CD4-positive, alpha-beta T cell (primary cell): ENCODE results near the gene ANKRD33. TPM values are rescaled to one million over a fixed set of nuclear protein-coding genes. Genes with fewer than 3 reads are reported as not detected.
A peak's percentile ranks its signal among the peaks of the same experiment; 100 is the strongest.

Source experiments
- ATAC-seq: fragments of 200-7000 bp; cut with Tn5 transposase; one replicate; pipeline ENCODE4 v1.10.0; 2022; ENCODE audit warnings: mild to moderate bottlenecking; ENCODE audit not compliant: poor library complexity
- CTCF ChIA-PET: fragments of 350-600 bp; sonication (Branson Sonifier 250); formaldehyde crosslinking; loops from one replicate; lab custom pipeline; 2021; ENCODE audit warnings: antibody characterized with exemption, inconsistent platforms; lab: Charles Lee
- POLR2A ChIA-PET: fragments of 350-600 bp; sonication (Branson Sonifier 250); formaldehyde crosslinking; loops from one replicate; lab custom pipeline; 2021; ENCODE audit warnings: antibody characterized with exemption, inconsistent platforms; lab: Charles Lee
- DNase-seq, 14 experiments: peaks; one replicate each; pipeline ENCODE4 v3.0.0-alpha.2; 2013 to 2020; ENCODE audit warnings: mixed read lengths in 2 of 14
- H3K27ac ChIP-seq, 2 donors: one replicate each; pipeline versions ENCODE4 v1.5.1 to v1.7.0; 2013; ENCODE audit warnings: low read length in 2 of 2, low read depth in 1 of 2, mild to moderate bottlenecking in 1 of 2
- H3K27me3 ChIP-seq, 2 experiments: 1 replicate in 1 of 2; 2 replicates in 1 of 2; pipeline versions ENCODE4 v1.6.1 to v1.7.0; 2013; ENCODE audit warnings: low read length in 2 of 2, control low read depth in 1 of 2, mild to moderate bottlenecking in 1 of 2, moderate library complexity in 1 of 2; ENCODE audit not compliant: insufficient read depth in 2 of 2, control insufficient read depth in 1 of 2
- H3K36me3 ChIP-seq: one replicate; pipeline ENCODE4 v1.6.1; 2013; ENCODE audit warnings: low read length, control low read depth; ENCODE audit not compliant: insufficient read depth
- H3K4me1 ChIP-seq: one replicate; pipeline ENCODE4 v1.6.1; 2013; ENCODE audit warnings: low read length, control low read depth; ENCODE audit not compliant: insufficient read depth
- H3K4me3 ChIP-seq: one replicate; pipeline ENCODE4 v1.5.1; 2013; ENCODE audit warnings: mild to moderate bottlenecking, low read length, moderate library complexity
- H3K9me3 ChIP-seq, 2 experiments: 1 replicate in 1 of 2; 2 replicates in 1 of 2; pipeline versions ENCODE4 v1.6.1 to v1.7.0; 2013; ENCODE audit warnings: low read length in 2 of 2, mild to moderate bottlenecking in 2 of 2, control low read depth in 1 of 2, moderate library complexity in 1 of 2; ENCODE audit not compliant: control insufficient read depth in 1 of 2, insufficient read depth in 1 of 2
- H3K27ac Mint-ChIP-seq: one replicate; pipeline ENCODE4 v1.8.0; 2020; ENCODE audit warnings: mixed read lengths
- H3K27me3 Mint-ChIP-seq: one replicate; pipeline ENCODE4 v1.8.0; 2021; ENCODE audit warnings: mixed read lengths
- H3K36me3 Mint-ChIP-seq: one replicate; pipeline ENCODE4 v1.8.0; 2021; ENCODE audit warnings: low read depth, mixed read lengths
- H3K4me1 Mint-ChIP-seq: one replicate; pipeline ENCODE4 v1.8.0; 2021; ENCODE audit warnings: low read depth, mixed read lengths
- H3K4me3 Mint-ChIP-seq: one replicate; pipeline ENCODE4 v1.8.0; 2020; ENCODE audit warnings: mild to moderate bottlenecking, mixed read lengths
- H3K9me3 Mint-ChIP-seq: one replicate; pipeline ENCODE4 v1.8.0; 2020; ENCODE audit warnings: mixed read lengths
- CTCF ChIP-seq: fragments of 200-600 bp; IDR thresholded peaks from one replicate; pipeline ENCODE4 v1.8.0; 2022; ENCODE audit warnings: antibody characterized with exemption, mild to moderate bottlenecking
- intact Hi-C, 2 experiments: fragments of 100-400 bp; cut with DNase I in 1 of 2; cut with micrococcal nuclease in 1 of 2; formaldehyde crosslinking; loops; one replicate each; pipeline versions ENCODE4 v1.15.1 to v1.9.0; 2023 to 2025; cut with DNase I, micrococcal nuclease
- polyA plus RNA-seq, 2 donors: library from polyadenylated mRNA; unstranded; fragments of 120-200 nt; gene quantifications; one replicate each; pipeline ENCODE4 v1.2.1, GENCODE V29; 2013
- total RNA-seq, 174 experiments: library from RNA in 2 of 174; stranded (reverse) in 2 of 174; gene quantifications; one replicate each; pipeline ENCODE4 v1.2.3 and lab custom pipeline; 2021 to 2026

Gene ANKRD33
- total RNA-seq = not detected
- polyA plus RNA-seq (2013, experiment 1 of 2) = not detected
- not detected for polyA plus RNA-seq (2013, experiment 2 of 2)
- 0 to 0.13 (median 0) reads per million in 172 experiments for total RNA-seq (lab: John Stamatoyannopoulos, UW)

GRCh38 chr12:51887476-51888315, at the start of gene ANKRD33:
ANKRD33 (plus strand) TSS chr12:51888103; CDS start chr12:51888187, 84 bp downstream.
- Mint-ChIP-seq H3K27me3 (no peaks in the 10 kb centered on the region), H3K9me3 (no peaks in the 10 kb centered on the region), H3K36me3 (no peaks in the 10 kb centered on the region), H3K27ac (peak within 1 kb of the TSS; percentile 33), H3K4me1 (peaks cover 21% of the 10 kb centered on the region), H3K4me3 (no peak within 1 kb of the TSS)
- H3K4me3 ChIP-seq = no peak within 1 kb of the TSS
- no peaks in the 10 kb centered on the region for H3K36me3 ChIP-seq
- ChIA-PET POLR2A (interaction anchor here (1.5 kb wide), 1 partner anchor 24 kb away, joined by 5 read pairs; no protein-coding TSS in a partner anchor), CTCF (no interaction called here)
- peaks cover 0 to 2% of the 10 kb centered on the region in 2 experiments for H3K27me3 ChIP-seq
- DNase-seq = no peak
- intact Hi-C loops = no loop called here
- no peak for ATAC-seq
- H3K4me1 ChIP-seq = peaks cover 11% of the 10 kb centered on the region
- no peak for TF ChIP-seq CTCF
- H3K27ac ChIP-seq = no peak within 1 kb of the TSS
- H3K9me3 ChIP-seq = peaks cover 0 to 3% of the 10 kb centered on the region in 2 experiments

- DNase-seq = no peak
- Histone ChIP-seq H3K4me3 (no peak overlapping the region), H3K27me3 (peaks cover 26 to 35% of the 10 kb centered on the region in 2 experiments), H3K36me3 (no peaks in the 10 kb centered on the region), H3K27ac (no peak overlapping the region), H3K4me1 (no peaks in the 10 kb centered on the region), H3K9me3 (peaks cover 0 to 5% of the 10 kb centered on the region in 2 experiments)
- Mint-ChIP-seq H3K27ac (no peak overlapping the region), H3K4me1 (no peaks in the 10 kb centered on the region), H3K36me3 (no peaks in the 10 kb centered on the region), H3K4me3 (no peak overlapping the region), H3K9me3 (no peaks in the 10 kb centered on the region), H3K27me3 (peaks cover 54% of the 10 kb centered on the region)
- ChIA-PET POLR2A (no interaction called here), CTCF (no interaction called here)
- intact Hi-C loops = no loop called here
- ATAC-seq = no peak
- TF ChIP-seq CTCF = no peak
These were observed 49.1 kb upstream of the ANKRD33 start for GRCh38 chr12:51838762-51839161.

GRCh38 chr12:51839310-51839947, 48.5 kb upstream of the ANKRD33 start:
- CTCF ChIA-PET = no interaction called here
- Histone ChIP-seq H3K4me1 (no peaks in the 10 kb centered on the region), H3K4me3 (no peak overlapping the region), H3K27me3 (peaks cover 26 to 39% of the 10 kb centered on the region in 2 experiments), H3K36me3 (no peaks in the 10 kb centered on the region), H3K9me3 (peaks cover 0 to 3% of the 10 kb centered on the region in 2 experiments), H3K27ac (no peak overlapping the region)
- TF ChIP-seq CTCF = no peak
- DNase-seq (no peak), ATAC-seq (no peak)
- Mint-ChIP-seq H3K27me3 (peaks cover 54% of the 10 kb centered on the region), H3K4me3 (no peak overlapping the region), H3K9me3 (no peaks in the 10 kb centered on the region), H3K4me1 (no peaks in the 10 kb centered on the region), H3K27ac (no peak overlapping the region), H3K36me3 (no peaks in the 10 kb centered on the region)
- POLR2A ChIA-PET = no interaction called here
- intact Hi-C loops = no loop called here
